GM18511 (cell line): ENCODE data around the gene ITPKB.
"Not testable (repeated sequence)": the region's sequence is repeated elsewhere in the genome, so short reads cannot be mapped to it uniquely, and the experiment has no call there.

ENCODE experiments used
- ATAC-seq: cut with Tn5 transposase; IDR thresholded peaks from one replicate; pipeline ENCODE4 v1.9.1; 2021; ENCODE audit warnings: mild to moderate bottlenecking, moderate library complexity; ENCODE audit not compliant: unreplicated experiment

The ITPKB gene

GRCh38 chr1:226731257-226731893 is 7.7 kb downstream of the ITPKB start:
- ATAC-seq = no peak

DNA sequence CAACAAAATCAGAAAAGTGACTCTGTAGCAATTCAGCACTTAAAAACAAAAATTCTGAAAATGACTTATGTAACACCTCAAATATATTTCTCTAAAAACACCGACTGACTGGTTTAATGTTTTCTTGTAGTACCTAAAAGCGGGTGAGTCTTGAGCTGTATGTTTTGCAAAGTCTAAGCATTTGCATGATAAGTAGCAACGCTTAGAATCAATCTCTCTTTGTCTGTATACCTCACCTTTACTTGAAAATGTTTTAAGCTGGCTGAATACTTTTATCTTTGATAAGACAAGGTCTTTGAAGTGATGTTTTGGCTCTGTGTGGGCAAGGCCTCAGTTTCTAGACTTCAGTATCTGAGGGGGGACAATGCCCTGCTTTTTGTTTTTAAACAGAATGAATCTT is 8.2 kb downstream of the ITPKB start:
- no peak for ATAC-seq

DNA sequence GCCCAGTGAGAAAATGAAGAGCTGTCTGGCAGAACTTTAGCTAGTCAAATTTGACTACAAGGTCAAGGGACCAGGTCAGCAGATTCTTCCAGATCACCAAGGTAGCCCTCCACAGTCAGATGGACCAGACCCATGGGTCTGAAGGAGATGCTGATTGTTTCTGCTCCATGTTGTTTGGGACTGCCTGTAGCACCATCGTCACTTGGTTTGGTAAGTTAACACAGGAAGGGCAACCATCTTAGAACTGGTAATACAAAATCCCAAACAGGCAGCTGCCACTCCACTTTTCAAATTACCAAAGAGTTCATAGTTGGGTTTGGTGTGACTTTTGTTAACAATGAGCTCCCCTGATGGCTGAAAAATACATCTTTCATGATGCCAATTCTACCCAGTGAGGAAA is 9.0 kb downstream of the ITPKB start:
- no peak for ATAC-seq

GRCh38 chr1:226728448-226728847 is 10.6 kb downstream of the ITPKB start:
- ATAC-seq = no peak

DNA sequence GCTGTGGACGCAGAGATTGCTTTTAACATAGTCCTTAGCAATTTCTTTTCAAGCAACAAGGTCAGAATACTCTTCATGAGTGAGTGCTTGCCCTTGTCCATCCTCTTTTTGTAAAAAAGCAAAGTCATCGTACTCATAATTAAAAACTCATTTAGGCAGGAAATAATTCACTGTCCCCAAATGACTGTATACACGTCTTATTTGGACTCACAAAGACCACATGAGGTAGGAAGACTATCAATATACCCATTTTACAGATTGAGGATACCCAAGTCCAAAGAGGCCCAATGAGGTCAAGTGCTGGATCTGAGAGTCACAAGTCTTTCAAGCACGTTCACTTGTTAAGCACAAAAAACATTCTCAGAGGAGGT is 13.2 kb downstream of the ITPKB start:
- no peak for ATAC-seq

DNA sequence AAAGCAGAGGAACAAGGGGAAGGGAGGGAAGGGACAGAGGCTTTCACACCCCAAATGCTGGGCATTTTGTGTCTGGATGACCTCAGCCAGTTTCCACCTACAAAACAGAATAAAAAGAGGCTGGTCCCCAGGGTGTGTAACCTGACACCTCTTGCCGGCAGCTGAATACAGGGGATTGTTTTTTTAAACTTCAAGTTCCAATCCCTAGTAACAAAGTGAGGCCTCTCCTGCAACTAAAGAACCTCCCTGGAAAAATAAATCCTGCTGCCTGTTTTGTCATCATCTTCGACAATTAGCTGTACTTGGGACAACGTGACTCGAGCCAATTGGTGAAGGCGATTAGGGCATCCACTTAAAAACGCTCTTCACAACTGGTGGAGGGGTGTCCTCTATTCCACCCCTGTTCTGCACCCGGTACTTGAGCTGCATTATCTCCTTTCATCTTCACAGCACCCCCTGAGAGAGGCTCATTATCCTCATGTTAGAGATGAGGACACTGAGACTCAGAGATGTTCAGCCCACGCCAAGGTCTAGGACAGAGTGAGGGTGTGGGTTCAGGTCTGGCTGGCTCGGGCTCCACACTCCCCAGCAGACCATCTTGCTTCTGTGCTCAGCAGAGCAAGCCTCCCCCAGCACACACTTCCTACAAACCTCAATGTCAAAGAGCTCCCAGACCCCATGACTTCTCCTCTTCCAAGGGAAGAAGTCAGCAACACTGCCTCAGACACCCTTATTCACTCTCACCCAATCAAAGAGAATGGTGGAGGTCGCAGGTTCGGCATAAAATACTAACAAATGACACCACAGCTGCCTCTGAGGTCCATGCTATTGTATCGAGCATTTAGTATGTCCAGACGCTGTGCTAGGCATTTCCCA is 15.2 kb downstream of the ITPKB start:
- ATAC-seq = peak; percentile 8

GRCh38 chr1:226722901-226723656 is 16.0 kb downstream of the ITPKB start:
- no peak for ATAC-seq

- no peak for ATAC-seq
Observed at GRCh38 chr1:226722240-226722900, 16.7 kb downstream of the ITPKB start.

GRCh38 chr1:226720574-226720973 is 18.5 kb downstream of the ITPKB start:
- ATAC-seq = not testable (repeated sequence)

- no peak for ATAC-seq
Observed at GRCh38 chr1:226719596-226720387, 19.3 kb downstream of the ITPKB start.

- no peak for ATAC-seq
Observed at GRCh38 chr1:226717256-226717909, 21.7 kb downstream of the ITPKB start.

GRCh38 chr1:226716577-226716976 is 22.5 kb downstream of the ITPKB start:
- ATAC-seq = no peak

- ATAC-seq = no peak
Observed at GRCh38 chr1:226714148-226714547, 24.9 kb downstream of the ITPKB start.

DNA sequence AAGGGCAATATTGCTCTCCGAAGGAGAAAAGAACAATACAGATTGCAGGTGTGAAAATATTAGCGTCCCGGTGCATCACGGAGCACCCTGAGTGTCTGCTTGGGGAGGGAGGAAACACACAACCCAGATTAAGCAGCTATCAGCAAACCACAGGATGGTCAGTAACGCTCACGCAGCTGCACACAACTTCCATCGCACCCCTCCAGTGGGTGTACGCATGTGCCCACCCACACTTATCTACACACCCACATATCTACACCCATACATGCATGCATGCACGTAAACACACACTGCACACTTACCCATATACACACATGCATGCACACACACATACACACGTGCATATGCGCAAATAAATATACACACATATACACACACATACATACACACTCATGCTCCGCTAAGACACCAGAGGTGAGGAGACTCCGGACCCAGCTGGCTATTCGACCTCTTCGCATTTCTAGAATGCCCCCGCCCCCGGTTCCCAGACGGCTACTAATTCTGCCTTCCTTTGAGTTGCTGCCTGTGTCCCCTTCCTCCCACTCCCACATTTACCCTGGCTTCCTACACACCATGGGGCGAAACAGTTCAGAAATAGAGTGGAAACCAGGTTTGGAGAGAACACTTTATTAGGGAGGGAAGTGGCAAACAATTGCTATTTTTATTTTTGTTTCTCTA is 26.2 kb downstream of the ITPKB start:
- peak; percentile 28 for ATAC-seq

DNA sequence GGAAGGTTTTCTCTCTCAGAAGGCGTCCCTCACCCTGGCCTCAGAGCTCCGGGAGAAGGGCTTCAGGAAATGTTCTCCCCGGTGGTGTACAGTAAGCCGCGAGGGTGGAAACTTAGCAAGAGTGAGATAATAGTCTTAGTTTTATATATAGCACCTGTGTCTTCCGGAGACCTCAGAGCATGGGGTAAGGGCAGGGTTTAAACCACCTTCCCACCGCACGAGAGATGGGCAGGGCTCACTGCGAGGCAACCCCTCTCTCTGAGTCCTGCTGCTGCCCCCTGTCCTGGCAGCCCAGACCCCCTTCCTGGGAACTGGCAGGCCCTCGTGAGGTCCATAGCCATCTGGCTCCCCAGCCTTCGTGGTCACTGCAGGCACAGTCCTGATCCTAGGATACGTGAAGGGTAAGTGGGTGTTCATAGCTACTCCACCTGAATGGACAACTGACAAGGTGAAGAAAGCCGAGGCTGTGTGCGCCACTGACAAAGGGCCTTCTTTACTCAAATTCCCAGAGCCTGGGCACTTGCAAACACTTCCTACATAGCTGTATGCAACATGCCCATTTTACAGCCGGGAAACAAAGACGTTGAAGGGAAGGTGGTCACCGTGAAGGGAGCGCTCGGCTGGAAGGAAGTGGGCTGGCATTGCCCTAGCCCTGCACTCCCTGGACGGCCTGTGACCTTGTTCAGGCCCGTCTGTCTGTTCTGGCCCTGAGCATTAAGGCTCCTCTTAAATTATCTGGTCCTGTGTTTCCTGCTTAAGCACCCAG is 26.9 kb downstream of the ITPKB start:
- ATAC-seq = peak; percentile 93

DNA sequence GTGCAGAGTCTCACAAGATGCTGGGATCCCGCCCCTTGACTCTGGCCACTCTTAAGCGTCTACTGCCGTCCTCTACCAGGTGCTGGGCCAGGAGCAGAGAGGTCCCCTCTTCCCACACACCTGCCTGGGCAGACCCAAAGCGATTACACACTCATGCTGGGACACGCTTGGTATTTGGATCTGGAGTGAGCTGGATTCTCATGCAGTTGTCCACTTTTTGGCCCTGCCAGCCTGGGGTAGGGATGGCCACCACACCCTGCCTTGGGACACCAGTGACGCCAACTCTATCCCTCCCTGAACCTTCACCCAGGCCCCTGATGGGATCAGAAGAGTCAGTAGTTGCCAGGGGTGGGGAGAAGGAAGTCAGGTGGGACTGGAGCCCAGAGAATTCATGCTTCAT is 28.6 kb downstream of the ITPKB start:
- ATAC-seq = no peak

GRCh38 chr1:226709953-226710352 is 29.1 kb downstream of the ITPKB start:
- ATAC-seq = no peak

DNA sequence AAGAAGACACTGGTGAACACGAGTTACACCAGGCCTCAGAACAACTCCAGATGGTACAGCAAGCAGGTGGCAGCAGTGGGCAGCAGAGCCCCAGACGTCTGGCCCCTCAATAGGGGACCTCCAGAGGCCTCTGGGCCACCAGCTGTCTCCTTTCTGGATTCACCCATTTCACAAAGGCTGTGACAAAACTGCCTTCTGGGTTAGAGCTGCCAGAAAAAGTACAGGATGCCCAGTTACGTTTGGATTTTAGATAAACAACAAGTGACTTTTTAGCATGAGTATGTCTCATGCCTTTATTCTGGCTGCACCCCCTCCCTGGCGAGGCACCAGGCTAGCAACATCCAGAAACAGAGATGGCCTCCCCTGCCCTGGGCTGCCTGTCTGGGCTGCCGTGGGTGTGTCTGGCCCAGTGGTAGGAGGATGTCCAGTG is 30.1 kb downstream of the ITPKB start:
- no peak for ATAC-seq
